ENCODE data around the gene TANK.
A peak's percentile ranks its signal among the peaks of the same experiment; 100 is the strongest.

The TANK gene

DNA sequence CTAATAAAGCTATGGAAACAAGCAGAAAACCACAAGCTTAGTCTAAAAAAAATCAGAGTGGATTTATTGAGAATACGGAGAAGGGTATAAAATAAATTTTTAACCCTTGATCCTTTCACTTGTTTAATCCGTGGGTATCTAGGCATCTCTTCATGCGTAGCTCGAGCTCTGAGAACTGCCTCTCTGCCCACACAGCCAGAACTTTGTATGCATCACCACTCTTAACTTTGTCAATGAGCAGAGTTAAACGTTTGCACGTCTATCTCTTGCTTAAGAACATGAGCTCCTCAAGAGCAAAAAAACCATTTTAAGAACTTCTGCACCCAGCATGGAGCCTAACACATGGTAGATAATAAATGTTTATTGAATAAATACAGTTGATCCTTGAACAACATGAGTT, 26.9 kb upstream of the TANK start:
- TF ChIP-seq, protein P1, sequence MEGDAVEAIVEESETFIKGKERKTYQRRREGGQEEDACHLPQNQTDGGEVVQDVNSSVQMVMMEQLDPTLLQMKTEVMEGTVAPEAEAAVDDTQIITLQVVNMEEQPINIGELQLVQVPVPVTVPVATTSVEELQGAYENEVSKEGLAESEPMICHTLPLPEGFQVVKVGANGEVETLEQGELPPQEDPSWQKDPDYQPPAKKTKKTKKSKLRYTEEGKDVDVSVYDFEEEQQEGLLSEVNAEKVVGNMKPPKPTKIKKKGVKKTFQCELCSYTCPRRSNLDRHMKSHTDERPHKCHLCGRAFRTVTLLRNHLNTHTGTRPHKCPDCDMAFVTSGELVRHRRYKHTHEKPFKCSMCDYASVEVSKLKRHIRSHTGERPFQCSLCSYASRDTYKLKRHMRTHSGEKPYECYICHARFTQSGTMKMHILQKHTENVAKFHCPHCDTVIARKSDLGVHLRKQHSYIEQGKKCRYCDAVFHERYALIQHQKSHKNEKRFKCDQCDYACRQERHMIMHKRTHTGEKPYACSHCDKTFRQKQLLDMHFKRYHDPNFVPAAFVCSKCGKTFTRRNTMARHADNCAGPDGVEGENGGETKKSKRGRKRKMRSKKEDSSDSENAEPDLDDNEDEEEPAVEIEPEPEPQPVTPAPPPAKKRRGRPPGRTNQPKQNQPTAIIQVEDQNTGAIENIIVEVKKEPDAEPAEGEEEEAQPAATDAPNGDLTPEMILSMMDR (IDR thresholded peaks at IDR 0.05; ENCODE audit: low read length, missing control alignments): no peak
- DNase-seq (ENCODE audit: low read depth): no peak
- no peak overlapping the region for H3K4me3 ChIP-seq (replicated peaks; ENCODE audit: low read depth, low read length)

DNA sequence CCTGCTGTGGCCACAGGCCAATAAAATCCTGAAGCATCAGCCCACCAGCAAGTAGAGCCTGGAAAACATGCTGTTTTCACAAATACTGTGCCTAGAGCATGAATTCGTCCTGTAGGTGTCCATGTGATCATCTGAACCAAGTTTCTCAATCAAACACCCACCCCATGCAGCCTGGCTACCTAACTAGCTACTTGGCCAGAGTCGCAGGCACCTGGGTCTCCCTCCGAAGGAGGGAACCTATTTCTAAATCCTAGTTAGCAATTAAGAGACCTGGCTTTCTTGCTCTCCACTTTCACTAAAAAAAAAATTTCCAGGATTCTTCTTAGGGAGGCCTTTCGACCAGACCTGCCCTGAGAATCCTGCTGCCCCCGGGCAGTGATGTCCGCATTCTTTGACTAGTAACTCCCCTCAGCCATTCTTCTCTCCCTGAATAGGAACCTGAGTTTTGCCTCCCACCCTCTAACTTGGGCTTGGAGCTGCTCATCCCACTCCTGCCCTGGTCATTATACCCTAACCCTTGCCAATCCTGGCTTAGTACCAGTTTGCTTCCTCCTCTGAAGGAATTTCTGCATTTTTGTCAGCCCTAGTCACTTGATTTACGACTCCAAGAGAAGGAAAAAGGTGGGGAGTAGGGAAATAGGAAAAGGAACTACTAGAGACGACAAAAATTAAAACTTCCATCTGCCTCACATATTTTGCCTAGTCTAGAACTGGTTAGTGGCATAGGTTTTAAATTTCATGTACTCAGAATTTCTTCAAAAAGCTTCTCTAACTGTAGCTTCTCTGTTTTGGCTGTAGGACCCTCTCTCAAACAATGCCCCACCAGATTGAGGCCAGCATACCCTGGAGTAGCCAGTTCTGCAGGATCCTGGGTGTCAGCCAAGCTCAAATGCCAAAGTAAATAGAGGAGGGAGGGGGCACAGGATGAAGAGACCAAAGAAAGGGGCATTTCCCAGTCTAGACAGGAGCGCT, 25.4 kb upstream of the TANK start:
- no peak overlapping the region for H3K4me3 ChIP-seq (replicated peaks; ENCODE audit: low read depth, low read length)
- TF ChIP-seq, protein P1 (IDR thresholded peaks at IDR 0.05; ENCODE audit: low read length, missing control alignments): no peak
- DNase-seq (ENCODE audit: low read depth): peak; percentile 37

DNA sequence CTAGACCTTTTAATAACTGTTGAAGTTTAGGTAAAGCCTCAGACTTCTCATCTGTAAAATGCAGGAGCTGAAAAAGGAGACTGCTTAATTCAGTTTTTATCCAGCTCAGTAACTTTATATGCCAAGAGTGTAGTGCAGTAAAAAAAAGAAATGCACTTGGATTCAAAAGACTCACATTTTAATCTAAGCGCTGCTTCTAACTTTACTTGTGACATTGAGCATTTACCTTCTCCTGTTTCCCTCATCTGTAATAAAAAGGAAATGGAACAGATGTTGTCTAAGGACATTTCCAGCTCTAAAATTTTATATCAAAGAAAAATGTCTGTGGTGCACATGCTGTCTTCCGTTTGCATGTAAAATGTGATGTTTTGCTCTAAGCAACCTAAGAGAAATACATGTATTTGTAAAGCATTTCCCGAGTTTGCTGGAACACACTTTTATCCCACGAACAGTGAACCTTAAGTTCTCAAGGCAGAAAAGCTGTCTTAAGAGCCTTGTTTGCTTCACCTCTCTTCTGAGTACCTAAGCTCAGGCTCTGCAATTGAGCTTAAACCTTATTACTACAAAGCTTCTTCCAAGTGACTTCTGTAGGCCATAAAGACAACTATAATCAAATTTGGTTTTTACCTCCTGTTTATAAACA, 24.2 kb upstream of the TANK start:
- H3K4me3 ChIP-seq (replicated peaks; ENCODE audit: low read depth, low read length): no peak overlapping the region
- TF ChIP-seq, protein P1 (IDR thresholded peaks at IDR 0.05; ENCODE audit: low read length, missing control alignments): no peak
- no peak for DNase-seq (ENCODE audit: low read depth)

DNA sequence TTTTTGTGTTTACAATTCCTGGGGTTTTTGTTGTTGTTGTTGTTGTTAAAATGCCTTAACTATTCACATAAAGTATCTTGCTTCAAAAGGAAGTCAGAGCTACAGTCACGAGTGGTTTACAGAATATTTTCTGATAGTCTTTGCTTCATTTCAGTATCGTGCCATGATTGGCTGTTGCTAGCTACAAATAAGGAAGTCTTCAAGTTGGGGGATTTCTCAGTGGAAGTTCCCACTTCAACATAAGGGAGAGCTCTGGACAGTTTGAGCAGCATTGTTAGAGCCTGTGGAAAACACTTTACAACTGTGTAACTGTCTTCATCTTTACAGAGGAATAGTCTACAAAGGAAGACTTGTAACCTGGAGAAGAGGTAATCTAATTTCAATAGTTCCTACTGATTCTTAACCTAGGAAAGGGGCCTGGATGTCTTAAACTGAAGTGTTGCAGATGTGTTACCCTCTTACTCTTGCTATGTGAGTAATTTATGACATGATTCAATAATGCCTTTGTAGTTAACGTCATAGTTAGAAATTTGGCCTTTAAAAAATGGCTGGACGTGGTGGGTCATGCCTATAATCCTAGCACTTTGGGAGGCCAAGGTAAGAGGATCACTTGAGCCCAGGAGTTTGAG, 23.4 kb upstream of the TANK start:
- H3K4me3 ChIP-seq (replicated peaks; ENCODE audit: low read depth, low read length): peak overlapping the region; percentile 29
- peak; percentile 75 for DNase-seq (ENCODE audit: low read depth)
- TF ChIP-seq, protein P1 (IDR thresholded peaks at IDR 0.05; ENCODE audit: low read length, missing control alignments): no peak

DNA sequence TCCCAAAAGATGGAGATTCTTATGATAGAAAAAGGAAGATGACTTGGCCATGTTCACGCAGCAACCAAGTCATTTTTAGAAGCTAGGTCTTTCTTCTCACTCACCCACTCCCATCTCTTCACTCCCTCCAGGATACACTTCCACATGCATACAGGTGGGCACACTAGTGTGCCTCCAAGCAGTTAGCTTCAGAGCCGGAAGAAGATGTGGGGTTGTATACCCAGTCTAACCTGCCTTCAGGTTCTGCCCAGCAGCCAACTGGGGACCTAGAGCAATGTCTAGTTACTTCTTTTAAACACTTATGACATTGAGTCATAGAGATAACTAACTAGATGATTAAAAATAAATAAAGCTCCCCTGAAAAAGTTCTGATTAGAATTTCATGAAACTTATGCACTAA, 21.8 kb upstream of the TANK start:
- TF ChIP-seq, protein P1 (IDR thresholded peaks at IDR 0.05; ENCODE audit: low read length, missing control alignments): no peak
- H3K4me3 ChIP-seq (replicated peaks; ENCODE audit: low read depth, low read length): peak overlapping the region; percentile 27
- DNase-seq (ENCODE audit: low read depth): no peak

DNA sequence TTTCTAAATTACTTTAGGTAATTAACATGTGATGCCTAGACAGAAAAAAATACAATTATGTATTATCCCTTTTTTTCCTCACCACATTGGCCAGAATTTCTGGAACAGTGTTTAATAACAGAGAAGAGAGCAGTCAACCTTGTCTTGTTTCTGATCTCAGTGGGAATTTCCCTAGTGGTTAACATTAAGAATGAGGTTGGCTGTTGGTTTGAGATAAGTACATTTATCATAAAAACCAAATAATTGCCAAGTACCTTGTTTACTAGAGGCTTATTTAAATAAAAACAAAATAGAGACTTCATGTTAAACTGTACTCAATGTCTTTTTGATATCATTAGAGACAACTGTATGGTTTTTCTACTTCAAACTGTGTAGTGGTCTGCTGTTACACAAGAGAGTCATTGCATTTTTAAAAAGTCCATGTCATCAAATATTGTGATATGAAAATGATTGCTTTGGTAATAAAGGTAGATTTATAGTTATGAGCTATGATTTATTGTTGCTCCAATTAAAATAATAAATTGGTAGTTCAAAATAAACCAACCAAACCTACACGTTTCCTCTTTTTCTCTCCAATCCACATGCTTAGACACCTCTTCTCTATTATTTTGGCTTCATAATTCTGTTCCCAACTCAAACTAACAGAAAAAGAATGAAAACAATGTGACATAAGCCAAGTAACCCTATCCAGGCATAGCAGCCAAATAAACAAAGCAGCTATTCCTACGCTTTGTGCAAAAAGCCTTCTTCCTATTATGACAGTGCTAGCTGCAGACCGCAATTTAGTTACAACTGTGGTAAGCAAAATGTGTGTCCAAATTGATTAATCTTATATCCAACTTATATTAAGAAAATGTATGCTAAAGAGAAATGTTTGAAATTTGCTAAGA, 20.9 kb upstream of the TANK start:
- TF ChIP-seq, protein P1 (IDR thresholded peaks at IDR 0.05; ENCODE audit: low read length, missing control alignments): no peak
- peak; percentile 59 for DNase-seq (ENCODE audit: low read depth)
- peak overlapping the region; percentile 27 for H3K4me3 ChIP-seq (replicated peaks; ENCODE audit: low read depth, low read length)

All from fibroblast of pulmonary artery (primary cell).